ENCODE data around the gene ALDH18A1.
A peak's percentile ranks its signal among the peaks of the same experiment; 100 is the strongest.
"Not testable (repeated sequence)": the region's sequence is repeated elsewhere in the genome, so short reads cannot be mapped to it uniquely, and the experiment has no call there.

The ALDH18A1 gene

GRCh38 chr10:95656291-95657164, at the start of gene ALDH18A1:
TSS of gene ALDH18A1 (minus strand) at chr10:95656711. CDS start at chr10:95653377, 3,334 bp downstream.
- peak; percentile 96 for DNase-seq (ENCODE audit: low spot score)

GRCh38 chr10:95698415-95698814, 41.9 kb upstream of the ALDH18A1 start:
- DNase-seq (ENCODE audit: low spot score): no peak

GRCh38 chr10:95697429-95697828, 40.9 kb upstream of the ALDH18A1 start:
- DNase-seq (ENCODE audit: low spot score): no peak

GRCh38 chr10:95694665-95695064, 38.2 kb upstream of the ALDH18A1 start:
- no peak for DNase-seq (ENCODE audit: low spot score)

- peak; percentile 100 for DNase-seq (ENCODE audit: low spot score)
These were observed 37.4 kb upstream of the ALDH18A1 start, which contains the start of gene TCTN3 for GRCh38 chr10:95693668-95694534. TSS of gene TCTN3 (minus strand) at chr10:95693927. CDS start at chr10:95693899, 28 bp downstream.

- peak; percentile 7 for DNase-seq (ENCODE audit: low spot score)
These were observed 36.7 kb upstream of the ALDH18A1 start for GRCh38 chr10:95693071-95693667.

GRCh38 chr10:95691281-95691680, 34.8 kb upstream of the ALDH18A1 start:
- DNase-seq (ENCODE audit: low spot score): no peak

- no peak for DNase-seq (ENCODE audit: low spot score)
These were observed 32.1 kb upstream of the ALDH18A1 start for GRCh38 chr10:95688648-95689047.

- no peak for DNase-seq (ENCODE audit: low spot score)
These were observed 27.5 kb upstream of the ALDH18A1 start for GRCh38 chr10:95683966-95684365.

GRCh38 chr10:95675403-95676116, 19.0 kb upstream of the ALDH18A1 start:
- no peak for DNase-seq (ENCODE audit: low spot score)

GRCh38 chr10:95674643-95675042, 18.1 kb upstream of the ALDH18A1 start:
- no peak for DNase-seq (ENCODE audit: low spot score)

- not testable (repeated sequence) for DNase-seq (ENCODE audit: low spot score)
These were observed 16.1 kb upstream of the ALDH18A1 start for GRCh38 chr10:95672641-95673040.

- no peak for DNase-seq (ENCODE audit: low spot score)
These were observed 8.0 kb upstream of the ALDH18A1 start for GRCh38 chr10:95664543-95664942.

GRCh38 chr10:95663496-95663895, 7.0 kb upstream of the ALDH18A1 start:
- DNase-seq (ENCODE audit: low spot score): no peak

- DNase-seq (ENCODE audit: low spot score): no peak
These were observed 5.3 kb upstream of the ALDH18A1 start for GRCh38 chr10:95661818-95662217.

- no peak for DNase-seq (ENCODE audit: low spot score)
These were observed 3.8 kb upstream of the ALDH18A1 start for GRCh38 chr10:95660283-95660682.

GRCh38 chr10:95657250-95657649, 739 bp upstream of the ALDH18A1 start:
- no peak for DNase-seq (ENCODE audit: low spot score)

- peak; percentile 17 for DNase-seq (ENCODE audit: low spot score)
These were observed 780 bp downstream of the ALDH18A1 start for GRCh38 chr10:95655571-95656290.

GRCh38 chr10:95653895-95654294, 2.6 kb downstream of the ALDH18A1 start:
- no peak for DNase-seq (ENCODE audit: low spot score)

- DNase-seq (ENCODE audit: low spot score): no peak
These were observed 5.0 kb downstream of the ALDH18A1 start for GRCh38 chr10:95651346-95652060.
